Posterior vena cava (tissue), 2 donors: Measurements from ENCODE around the gene TWNK. TPM values are rescaled to one million over a fixed set of nuclear protein-coding genes. Genes with fewer than 3 reads are reported as not detected.
A peak's percentile ranks its signal among the peaks of the same experiment; 100 is the strongest.
"Not testable (repeated sequence)": the region's sequence is repeated elsewhere in the genome, so short reads cannot be mapped to it uniquely, and the experiment has no call there.

Experiments
- DNase-seq: peaks from one replicate; pipeline ENCODE4 v3.0.0-alpha.2; 2020; ENCODE audit warnings: low spot score
- intact Hi-C, 2 donors: fragments of 100-400 bp; cut with DNase I; formaldehyde crosslinking; loops; one replicate each; pipeline versions ENCODE4 v1.14.1 to v1.14.2; 2022 to 2023
- total RNA-seq, 2 donors: library from RNA; stranded (reverse); fragmentation: NEBNext Ultra II Directional; extraction: Animal tissue kit (Norgen Biotek cat#: 25700); gene quantifications; one replicate each; pipeline ENCODE4 v1.2.1, GENCODE V29; 2021
- donor health status: DM: yes; HTN: yes; CAD: no.
- donor health status: DM: yes; HTN: yes; CAD: no.

The TWNK gene
- total RNA-seq, 2 donors from 2014 or later, result 5.2 to 5.6 TPM

DNA sequence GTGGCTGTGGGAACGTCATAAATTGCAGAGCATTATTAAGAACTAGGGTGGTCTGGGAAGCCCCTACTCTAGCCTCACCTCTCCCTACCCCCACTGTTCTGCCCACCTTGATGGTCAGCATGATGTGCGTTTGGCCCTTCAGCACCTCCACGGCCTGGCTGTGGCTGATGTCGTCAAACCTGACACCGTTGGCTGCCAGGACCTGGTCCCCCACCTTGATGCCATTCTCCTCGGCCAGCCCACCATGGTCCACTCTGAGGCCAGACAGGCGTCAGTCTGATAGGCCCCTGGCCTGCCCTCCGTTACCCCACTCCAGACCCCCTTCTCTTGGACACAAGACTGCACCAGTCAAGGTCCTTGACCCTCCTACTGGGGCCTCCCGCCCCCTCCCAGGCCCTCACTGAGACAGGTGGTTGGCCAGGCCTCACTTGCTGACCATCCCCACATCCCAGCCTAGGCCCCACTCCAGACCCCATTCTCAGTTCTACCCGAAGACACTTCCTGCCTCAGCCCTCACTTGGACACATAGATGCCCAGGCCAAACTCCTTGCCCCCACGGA is 34.4 kb downstream of the TWNK start:
- intact Hi-C loops, result no loop called here
- DNase-seq, result no peak

DNA sequence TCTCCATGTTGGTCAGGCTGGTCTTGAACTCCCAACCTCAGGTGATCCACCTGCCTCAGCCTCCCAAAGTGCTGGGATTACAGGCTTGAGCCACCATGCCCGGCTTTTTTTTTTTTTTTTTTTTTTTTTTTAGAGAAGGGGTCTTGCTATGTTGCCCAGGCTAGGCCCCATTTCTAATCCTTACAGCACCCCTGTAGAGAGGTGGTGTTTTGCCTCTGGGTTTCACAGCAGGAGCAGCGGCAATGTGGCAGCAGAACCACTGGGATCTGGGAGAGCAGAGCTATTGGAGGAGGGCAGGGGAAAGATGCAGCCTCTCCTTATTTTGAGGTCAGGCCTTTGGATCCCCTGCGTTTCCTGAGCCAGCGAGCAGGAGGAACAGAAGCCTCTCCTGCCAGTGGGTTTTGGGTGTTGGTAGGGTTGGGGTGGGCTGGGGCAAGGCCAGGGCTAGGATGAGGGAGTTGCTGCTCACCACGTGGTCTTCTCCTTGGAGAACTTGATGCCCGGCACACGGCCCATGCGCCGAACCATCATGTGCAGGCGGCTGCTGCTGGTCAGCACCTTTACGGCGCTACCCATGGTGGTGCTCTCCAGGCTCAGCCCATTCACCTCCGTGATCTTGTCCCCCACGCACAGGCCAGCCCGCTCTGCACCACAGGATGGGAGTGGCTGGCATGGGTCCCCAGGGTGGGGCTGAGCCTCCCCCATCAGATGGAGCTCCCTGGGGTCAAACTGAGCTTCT is 35.8 kb downstream of the TWNK start:
- intact Hi-C loops, result no loop called here
- no peak for DNase-seq

- DNase-seq, result no peak
- intact Hi-C loops, result no loop called here
Measured at GRCh38 chr10:101027106-101027720, 39.9 kb downstream of the TWNK start.

DNA sequence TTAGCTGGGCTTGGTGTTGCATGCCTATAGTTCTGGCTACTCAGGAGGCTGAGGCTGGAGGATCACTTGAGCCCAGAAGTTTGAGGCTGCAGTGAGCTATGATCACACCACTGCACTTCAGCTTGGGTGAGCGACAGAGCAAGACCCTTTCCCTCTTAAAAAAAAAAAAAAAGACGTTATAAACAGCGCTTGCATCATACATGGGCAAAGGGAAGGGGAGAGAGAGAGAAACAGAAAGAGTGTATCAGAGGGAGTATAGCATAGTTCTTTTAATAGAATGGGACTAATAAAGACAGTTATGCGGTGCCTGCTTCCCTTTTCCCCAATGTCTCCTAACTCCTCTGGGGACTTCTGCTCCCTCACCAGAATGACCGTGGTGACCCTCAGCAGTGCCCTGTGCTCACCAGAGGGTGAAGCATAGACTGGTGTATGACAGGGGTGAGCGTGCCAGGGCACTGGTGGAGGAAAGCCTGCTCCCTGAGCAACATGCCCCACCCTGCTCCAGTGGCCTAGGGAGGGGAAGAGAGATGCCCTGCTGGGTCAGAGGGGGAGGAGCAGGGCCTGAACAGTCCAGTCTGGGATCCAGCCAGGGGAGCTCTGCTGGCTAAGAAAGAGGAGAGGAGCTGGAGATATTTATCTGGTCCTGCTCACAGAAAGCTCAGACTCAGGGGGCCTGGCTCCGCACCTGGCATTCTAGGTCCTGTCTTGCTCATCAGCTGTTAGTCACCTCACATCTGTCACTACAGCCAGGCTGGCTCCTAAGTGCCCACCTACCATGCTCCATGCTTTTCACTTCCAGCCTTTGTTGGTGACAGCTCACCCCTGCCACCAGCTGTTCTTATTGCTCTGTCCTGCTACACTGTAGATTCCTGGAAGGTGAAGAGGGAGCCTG is 41.3 kb downstream of the TWNK start:
- no peak for DNase-seq
- intact Hi-C loops, result no loop called here

GRCh38 chr10:101029520-101030295 is 42.4 kb downstream of the TWNK start:
- DNase-seq, result no peak
- intact Hi-C loops, result no loop called here

GRCh38 chr10:101030496-101031127 is 43.3 kb downstream of the TWNK start:
- intact Hi-C loops, result no loop called here
- DNase-seq, result no peak

DNA sequence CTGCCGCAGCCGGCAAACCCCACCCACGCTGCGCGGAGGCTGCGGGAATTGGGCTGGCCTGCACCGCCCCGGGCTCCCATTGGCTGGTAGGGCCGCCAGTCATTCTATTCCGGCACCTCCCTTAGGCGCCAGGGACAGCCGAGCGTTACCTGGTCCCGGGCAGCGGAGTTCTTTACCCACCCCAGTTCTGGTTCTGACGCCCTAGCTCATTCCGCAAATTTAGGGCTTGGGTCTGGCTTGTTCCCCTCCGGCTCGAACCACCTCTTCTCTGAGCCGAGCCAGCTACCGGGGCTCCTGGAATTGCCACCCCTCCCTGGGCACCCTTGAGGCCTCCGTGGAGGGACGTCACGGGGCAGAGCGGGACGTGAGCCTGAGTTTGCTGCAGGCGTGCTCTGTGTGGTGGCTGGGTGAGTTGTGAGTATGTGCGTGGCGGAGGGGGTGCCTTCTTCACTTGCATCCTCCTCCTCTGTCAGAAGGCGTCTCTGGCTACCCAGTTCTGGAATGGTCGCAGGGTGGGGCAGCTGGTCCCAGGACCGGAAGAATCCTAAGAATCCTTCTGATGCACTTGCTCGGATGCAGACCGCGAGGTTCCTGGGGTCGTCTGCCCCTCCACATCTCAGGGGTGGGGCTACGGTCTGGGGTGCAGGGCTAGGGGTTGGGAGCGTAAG is 43.9 kb downstream of the TWNK start, which contains the start of the genes PDZD7 and SFXN3:
Gene PDZD7 (minus strand): TSS at position 2 of the 668 bp plus-strand sequence. CDS start 910 bp downstream, outside the sequence.
Gene SFXN3 (plus strand): TSS at position 107 of the 668 bp plus-strand sequence. CDS start 3,461 bp downstream, outside the sequence.
- DNase-seq, result peak; percentile 99
- intact Hi-C loops, result no loop called here

GRCh38 chr10:101031796-101032636 is 44.7 kb downstream of the TWNK start:
- peak; percentile 97 for DNase-seq
- intact Hi-C loops, result no loop called here

GRCh38 chr10:101032637-101033224 is 45.4 kb downstream of the TWNK start:
- peak; percentile 88 for DNase-seq
- intact Hi-C loops, result no loop called here

DNA sequence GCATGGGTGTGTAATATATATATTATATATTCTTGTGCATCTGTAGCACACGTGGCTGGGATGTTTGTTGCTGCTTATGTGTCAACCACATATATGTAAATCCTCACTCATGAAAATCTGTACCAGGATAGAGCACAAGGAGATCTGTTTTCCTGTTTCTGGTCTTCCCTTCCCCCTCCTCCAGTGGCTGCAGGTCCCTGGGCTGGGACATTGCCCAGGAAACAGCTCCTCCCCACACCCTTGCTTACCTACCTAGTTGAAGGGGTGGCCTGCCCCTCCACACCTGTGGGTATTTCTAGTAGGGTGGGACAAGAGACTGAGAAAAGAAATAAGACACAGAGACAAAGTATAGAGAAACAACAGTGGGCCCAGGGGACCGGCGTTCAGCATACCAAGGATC is 45.9 kb downstream of the TWNK start:
- intact Hi-C loops, result no loop called here
- DNase-seq, result no peak

GRCh38 chr10:101034404-101034803 is 47.1 kb downstream of the TWNK start:
- intact Hi-C loops, DNase-seq: not testable (repeated sequence)

GRCh38 chr10:101035314-101035713 is 48.0 kb downstream of the TWNK start:
- no peak for DNase-seq
- intact Hi-C loops, result no loop called here

GRCh38 chr10:101035916-101036702 is 48.8 kb downstream of the TWNK start:
- no peak for DNase-seq
- intact Hi-C loops, result no loop called here

- DNase-seq, result no peak
- intact Hi-C loops, result no loop called here
Measured at GRCh38 chr10:101036726-101037125, 49.4 kb downstream of the TWNK start.

GRCh38 chr10:101038484-101038883 is 51.1 kb downstream of the TWNK start:
- intact Hi-C loops, result no loop called here
- DNase-seq, result no peak

DNA sequence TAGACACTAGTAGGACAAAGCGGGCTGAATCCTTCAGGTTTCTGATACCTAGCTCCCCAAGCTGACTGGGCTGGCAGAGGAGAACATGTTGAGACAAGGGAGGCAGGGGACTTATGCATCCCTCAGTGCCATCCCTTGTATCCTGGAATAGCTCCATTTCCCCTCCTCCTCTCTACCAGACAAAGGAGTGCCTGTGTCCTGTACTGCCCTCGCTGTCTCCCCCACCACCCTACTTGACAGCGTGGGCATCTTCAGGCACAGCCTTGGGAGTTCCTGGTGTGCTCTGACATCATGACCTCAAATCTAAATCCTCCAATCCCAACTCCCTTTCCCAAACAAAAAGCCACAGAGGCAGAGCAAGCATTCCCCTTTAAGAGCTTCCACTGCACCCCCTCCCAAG is 52.7 kb downstream of the TWNK start:
- intact Hi-C loops, result no loop called here
- DNase-seq, result no peak
